Stimulated activated naive CD4-positive, alpha-beta T cell (primary cell): ENCODE data around the gene KCNQ5.

ENCODE experiments used
- DNase-seq, 6 experiments: peaks; one replicate each; lab custom pipeline; 2025; lab: John Stamatoyannopoulos, UW

The KCNQ5 gene

GRCh38 chr6:72639920-72640614, 18.2 kb downstream of the KCNQ5 start:
- DNase-seq = no peak

GRCh38 chr6:72640615-72640930, 18.7 kb downstream of the KCNQ5 start:
- no peak for DNase-seq

- no peak for DNase-seq
These were observed 20.6 kb downstream of the KCNQ5 start for GRCh38 chr6:72642435-72642834.

- DNase-seq = no peak
These were observed 21.4 kb downstream of the KCNQ5 start for GRCh38 chr6:72643214-72643613.

- DNase-seq = no peak
These were observed 25.0 kb downstream of the KCNQ5 start for GRCh38 chr6:72646604-72647485.

GRCh38 chr6:72647489-72647888, 25.6 kb downstream of the KCNQ5 start:
- no peak for DNase-seq

GRCh38 chr6:72649032-72649984, 27.4 kb downstream of the KCNQ5 start:
- no peak for DNase-seq

GRCh38 chr6:72650081-72650745, 28.3 kb downstream of the KCNQ5 start:
- DNase-seq = no peak

- DNase-seq = no peak
These were observed 29.3 kb downstream of the KCNQ5 start for GRCh38 chr6:72651174-72651573.

- no peak for DNase-seq
These were observed 30.4 kb downstream of the KCNQ5 start for GRCh38 chr6:72651967-72652956.

- DNase-seq = no peak
These were observed 31.2 kb downstream of the KCNQ5 start for GRCh38 chr6:72653026-72653425.

- DNase-seq = no peak
These were observed 32.3 kb downstream of the KCNQ5 start for GRCh38 chr6:72654071-72654621.

- DNase-seq = no peak
These were observed 35.7 kb downstream of the KCNQ5 start for GRCh38 chr6:72657407-72658197.

GRCh38 chr6:72659754-72660153, 37.9 kb downstream of the KCNQ5 start:
- DNase-seq = no peak

GRCh38 chr6:72661411-72661810, 39.5 kb downstream of the KCNQ5 start:
- no peak for DNase-seq

- no peak for DNase-seq
These were observed 43.7 kb downstream of the KCNQ5 start for GRCh38 chr6:72665599-72665998.

- DNase-seq = peak in 2 of 6 experiments; percentile 15 to 23
These were observed 47.5 kb downstream of the KCNQ5 start for GRCh38 chr6:72669324-72669723.

GRCh38 chr6:72672906-72673305, 51.0 kb downstream of the KCNQ5 start:
- no peak for DNase-seq

GRCh38 chr6:72674842-72675241, 53.0 kb downstream of the KCNQ5 start:
- no peak for DNase-seq
